ENCODE data around the gene ATG7.

DNA sequence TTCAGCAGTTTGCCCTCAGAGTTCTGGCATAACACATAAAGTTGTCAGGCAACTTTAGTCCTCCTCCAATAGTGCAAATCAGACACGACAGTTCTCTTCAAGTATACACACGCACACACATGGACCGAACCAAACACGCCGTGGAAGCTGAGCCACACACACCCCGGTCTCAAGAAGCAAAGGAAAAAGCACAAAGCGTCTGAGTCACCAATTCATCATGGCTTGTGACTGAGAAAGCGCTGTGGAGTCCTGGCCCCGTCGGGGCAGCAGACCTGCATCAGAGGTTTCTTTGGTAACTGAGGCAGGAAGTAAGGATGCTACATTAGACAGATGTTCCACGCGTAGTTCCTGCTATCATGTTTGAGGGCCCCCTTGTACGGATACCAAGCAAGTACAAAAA, 285.8 kb downstream of the ATG7 start:
- TF ChIP-seq, protein P1, sequence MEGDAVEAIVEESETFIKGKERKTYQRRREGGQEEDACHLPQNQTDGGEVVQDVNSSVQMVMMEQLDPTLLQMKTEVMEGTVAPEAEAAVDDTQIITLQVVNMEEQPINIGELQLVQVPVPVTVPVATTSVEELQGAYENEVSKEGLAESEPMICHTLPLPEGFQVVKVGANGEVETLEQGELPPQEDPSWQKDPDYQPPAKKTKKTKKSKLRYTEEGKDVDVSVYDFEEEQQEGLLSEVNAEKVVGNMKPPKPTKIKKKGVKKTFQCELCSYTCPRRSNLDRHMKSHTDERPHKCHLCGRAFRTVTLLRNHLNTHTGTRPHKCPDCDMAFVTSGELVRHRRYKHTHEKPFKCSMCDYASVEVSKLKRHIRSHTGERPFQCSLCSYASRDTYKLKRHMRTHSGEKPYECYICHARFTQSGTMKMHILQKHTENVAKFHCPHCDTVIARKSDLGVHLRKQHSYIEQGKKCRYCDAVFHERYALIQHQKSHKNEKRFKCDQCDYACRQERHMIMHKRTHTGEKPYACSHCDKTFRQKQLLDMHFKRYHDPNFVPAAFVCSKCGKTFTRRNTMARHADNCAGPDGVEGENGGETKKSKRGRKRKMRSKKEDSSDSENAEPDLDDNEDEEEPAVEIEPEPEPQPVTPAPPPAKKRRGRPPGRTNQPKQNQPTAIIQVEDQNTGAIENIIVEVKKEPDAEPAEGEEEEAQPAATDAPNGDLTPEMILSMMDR (IDR thresholded peaks at IDR 0.05): no peak
- TF ChIP-seq POLR2A (IDR thresholded peaks at IDR 0.05): no peak

Data from uterus (tissue), 2 donors.